CD4-positive, alpha-beta T cell (primary cell): ENCODE results near the gene CNTF. TPM values are rescaled to one million over a fixed set of nuclear protein-coding genes. Genes with fewer than 3 reads are reported as not detected.
"Not testable (repeated sequence)": the region's sequence is repeated elsewhere in the genome, so short reads cannot be mapped to it uniquely, and the experiment has no call there.

Experiments used
- ATAC-seq: fragments of 200-7000 bp; cut with Tn5 transposase; one replicate; pipeline ENCODE4 v1.10.0; 2022; ENCODE audit warnings: mild to moderate bottlenecking; ENCODE audit not compliant: poor library complexity
- CTCF ChIA-PET: fragments of 350-600 bp; sonication (Branson Sonifier 250); formaldehyde crosslinking; loops from one replicate; lab custom pipeline; 2021; ENCODE audit warnings: antibody characterized with exemption, inconsistent platforms; lab: Charles Lee
- POLR2A ChIA-PET: fragments of 350-600 bp; sonication (Branson Sonifier 250); formaldehyde crosslinking; loops from one replicate; lab custom pipeline; 2021; ENCODE audit warnings: antibody characterized with exemption, inconsistent platforms; lab: Charles Lee
- DNase-seq, 14 experiments: peaks; one replicate each; pipeline ENCODE4 v3.0.0-alpha.2; 2013 to 2020; ENCODE audit warnings: mixed read lengths in 2 of 14
- H3K27ac ChIP-seq, 2 donors: one replicate each; pipeline versions ENCODE4 v1.5.1 to v1.7.0; 2013; ENCODE audit warnings: low read length in 2 of 2, low read depth in 1 of 2, mild to moderate bottlenecking in 1 of 2
- H3K27me3 ChIP-seq, 2 experiments: 1 replicate in 1 of 2; 2 replicates in 1 of 2; pipeline versions ENCODE4 v1.6.1 to v1.7.0; 2013; ENCODE audit warnings: low read length in 2 of 2, control low read depth in 1 of 2, mild to moderate bottlenecking in 1 of 2, moderate library complexity in 1 of 2; ENCODE audit not compliant: insufficient read depth in 2 of 2, control insufficient read depth in 1 of 2
- H3K36me3 ChIP-seq: one replicate; pipeline ENCODE4 v1.6.1; 2013; ENCODE audit warnings: low read length, control low read depth; ENCODE audit not compliant: insufficient read depth
- H3K4me1 ChIP-seq: one replicate; pipeline ENCODE4 v1.6.1; 2013; ENCODE audit warnings: low read length, control low read depth; ENCODE audit not compliant: insufficient read depth
- H3K4me3 ChIP-seq: one replicate; pipeline ENCODE4 v1.5.1; 2013; ENCODE audit warnings: mild to moderate bottlenecking, low read length, moderate library complexity
- H3K9me3 ChIP-seq, 2 experiments: 1 replicate in 1 of 2; 2 replicates in 1 of 2; pipeline versions ENCODE4 v1.6.1 to v1.7.0; 2013; ENCODE audit warnings: low read length in 2 of 2, mild to moderate bottlenecking in 2 of 2, control low read depth in 1 of 2, moderate library complexity in 1 of 2; ENCODE audit not compliant: control insufficient read depth in 1 of 2, insufficient read depth in 1 of 2
- H3K27ac Mint-ChIP-seq: one replicate; pipeline ENCODE4 v1.8.0; 2020; ENCODE audit warnings: mixed read lengths
- H3K27me3 Mint-ChIP-seq: one replicate; pipeline ENCODE4 v1.8.0; 2021; ENCODE audit warnings: mixed read lengths
- H3K36me3 Mint-ChIP-seq: one replicate; pipeline ENCODE4 v1.8.0; 2021; ENCODE audit warnings: low read depth, mixed read lengths
- H3K4me1 Mint-ChIP-seq: one replicate; pipeline ENCODE4 v1.8.0; 2021; ENCODE audit warnings: low read depth, mixed read lengths
- H3K4me3 Mint-ChIP-seq: one replicate; pipeline ENCODE4 v1.8.0; 2020; ENCODE audit warnings: mild to moderate bottlenecking, mixed read lengths
- H3K9me3 Mint-ChIP-seq: one replicate; pipeline ENCODE4 v1.8.0; 2020; ENCODE audit warnings: mixed read lengths
- intact Hi-C, 2 experiments: fragments of 100-400 bp; cut with DNase I in 1 of 2; cut with micrococcal nuclease in 1 of 2; formaldehyde crosslinking; loops; one replicate each; pipeline versions ENCODE4 v1.15.1 to v1.9.0; 2023 to 2025; cut with DNase I, micrococcal nuclease
- polyA plus RNA-seq, 2 donors: library from polyadenylated mRNA; unstranded; fragments of 120-200 nt; gene quantifications; one replicate each; pipeline ENCODE4 v1.2.1, GENCODE V29; 2013
- total RNA-seq, 174 experiments: library from RNA in 2 of 174; stranded (reverse) in 2 of 174; gene quantifications; one replicate each; pipeline ENCODE4 v1.2.3 and lab custom pipeline; 2021 to 2026
- TF ChIP-seq, protein P1 (sequence below): fragments of 200-600 bp; IDR thresholded peaks from one replicate; pipeline ENCODE4 v1.8.0; 2022; ENCODE audit warnings: antibody characterized with exemption, mild to moderate bottlenecking

Gene CNTF, protein sequence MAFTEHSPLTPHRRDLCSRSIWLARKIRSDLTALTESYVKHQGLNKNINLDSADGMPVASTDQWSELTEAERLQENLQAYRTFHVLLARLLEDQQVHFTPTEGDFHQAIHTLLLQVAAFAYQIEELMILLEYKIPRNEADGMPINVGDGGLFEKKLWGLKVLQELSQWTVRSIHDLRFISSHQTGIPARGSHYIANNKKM
- total RNA-seq = 1 to 10 TPM; 3.1 to 3.9 TPM
- polyA plus RNA-seq (2013, experiment 1 of 2) = 1.00 TPM
- polyA plus RNA-seq (2013, experiment 2 of 2) = 1.9 TPM
- 0.47 to 4.3 (median 1.9) reads per million in 172 experiments for total RNA-seq (lab: John Stamatoyannopoulos, UW)

DNA sequence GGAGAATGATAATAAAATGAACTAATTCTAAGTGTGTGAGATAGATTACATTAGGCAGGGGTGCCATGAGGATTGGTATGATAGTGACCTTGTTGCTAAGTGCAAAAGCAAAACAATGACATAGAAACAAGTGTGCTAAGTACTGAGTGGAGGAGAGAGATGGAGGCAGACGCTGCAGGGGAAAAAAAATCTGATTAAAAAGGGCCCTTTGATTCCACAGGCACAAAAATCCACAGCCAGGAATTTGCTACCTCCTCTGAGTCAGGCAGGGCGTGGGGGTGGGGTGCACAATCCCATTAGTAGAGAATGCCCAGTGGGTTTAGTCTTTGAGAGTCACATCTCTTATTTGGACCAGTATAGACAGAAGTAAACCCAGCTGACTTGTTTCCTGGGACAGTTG lies at the start of gene CNTF:
Gene CNTF, plus strand, starts transcription at position 322 of the 400 bp plus-strand sequence. CDS start 88 bp downstream, outside the sequence.
- peak within 1 kb of the TSS; percentile 71 for H3K27ac Mint-ChIP-seq
- no peaks in the 10 kb centered on the region for H3K27me3 ChIP-seq
- H3K27ac ChIP-seq = no peak within 1 kb of the TSS
- POLR2A ChIA-PET = no interaction called here
- no peaks in the 10 kb centered on the region for H3K4me1 ChIP-seq
- peaks cover 12% of the 10 kb centered on the region for H3K4me1 Mint-ChIP-seq
- H3K27me3 Mint-ChIP-seq = no peaks in the 10 kb centered on the region
- no peak for ATAC-seq
- TF ChIP-seq, protein P1, sequence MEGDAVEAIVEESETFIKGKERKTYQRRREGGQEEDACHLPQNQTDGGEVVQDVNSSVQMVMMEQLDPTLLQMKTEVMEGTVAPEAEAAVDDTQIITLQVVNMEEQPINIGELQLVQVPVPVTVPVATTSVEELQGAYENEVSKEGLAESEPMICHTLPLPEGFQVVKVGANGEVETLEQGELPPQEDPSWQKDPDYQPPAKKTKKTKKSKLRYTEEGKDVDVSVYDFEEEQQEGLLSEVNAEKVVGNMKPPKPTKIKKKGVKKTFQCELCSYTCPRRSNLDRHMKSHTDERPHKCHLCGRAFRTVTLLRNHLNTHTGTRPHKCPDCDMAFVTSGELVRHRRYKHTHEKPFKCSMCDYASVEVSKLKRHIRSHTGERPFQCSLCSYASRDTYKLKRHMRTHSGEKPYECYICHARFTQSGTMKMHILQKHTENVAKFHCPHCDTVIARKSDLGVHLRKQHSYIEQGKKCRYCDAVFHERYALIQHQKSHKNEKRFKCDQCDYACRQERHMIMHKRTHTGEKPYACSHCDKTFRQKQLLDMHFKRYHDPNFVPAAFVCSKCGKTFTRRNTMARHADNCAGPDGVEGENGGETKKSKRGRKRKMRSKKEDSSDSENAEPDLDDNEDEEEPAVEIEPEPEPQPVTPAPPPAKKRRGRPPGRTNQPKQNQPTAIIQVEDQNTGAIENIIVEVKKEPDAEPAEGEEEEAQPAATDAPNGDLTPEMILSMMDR = no peak
- H3K36me3 Mint-ChIP-seq = peaks cover 66% of the 10 kb centered on the region
- H3K4me3 Mint-ChIP-seq = no peak within 1 kb of the TSS
- intact Hi-C loops = loop anchor here in 1 of 2 experiments (5.0 kb wide), 1 partner anchor 45 kb away; the partner anchor contains the start of genes LPXN and ZFP91
- peaks cover 74% of the 10 kb centered on the region for H3K36me3 ChIP-seq
- H3K9me3 Mint-ChIP-seq = no peaks in the 10 kb centered on the region
- H3K4me3 ChIP-seq = no peak within 1 kb of the TSS
- H3K9me3 ChIP-seq = no peaks in the 10 kb centered on the region
- DNase-seq = no peak
- CTCF ChIA-PET = interaction anchor here (0.8 to 1.1 kb wide), 2 partner anchors 55 to 58 kb away, joined by 3 read pairs; no protein-coding TSS in a partner anchor

DNA sequence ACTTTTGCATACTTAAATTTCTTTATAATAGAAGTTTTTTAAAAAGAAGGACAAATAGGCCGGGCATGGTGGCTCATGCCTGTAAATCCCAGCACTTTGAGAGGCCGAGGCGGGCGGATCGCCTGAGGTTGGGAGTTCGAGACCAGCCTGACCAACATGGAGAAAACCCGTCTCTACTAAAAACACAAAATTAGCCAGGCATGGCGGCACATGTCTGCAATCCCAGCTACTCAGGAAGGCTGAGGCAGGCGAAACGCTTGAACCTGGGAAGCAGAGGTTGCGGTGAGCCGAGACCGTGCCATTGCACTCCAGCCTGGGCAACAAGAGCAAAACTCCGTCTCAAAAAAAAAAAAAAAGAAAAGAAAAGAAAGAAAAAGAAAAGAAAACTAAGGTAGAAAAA lies 49.6 kb upstream of the CNTF start:
- Mint-ChIP-seq H3K4me3 (peak overlapping the region; percentile 95), H3K36me3 (peaks cover 58% of the 10 kb centered on the region), H3K27ac (peak overlapping the region; percentile 99), H3K4me1 (peaks cover 78% of the 10 kb centered on the region)
- Histone ChIP-seq H3K4me3 (peak overlapping the region; percentile 63), H3K4me1 (peaks cover 43% of the 10 kb centered on the region), H3K27ac (peak overlapping the region; percentile 100), H3K36me3 (peaks cover 26% of the 10 kb centered on the region)
- ChIA-PET POLR2A (interaction anchor here (0.7 to 1.7 kb wide), 11 partner anchors 9 to 831 kb away, joined by 3 to 9 read pairs (median 4); partner anchors contain the start of gene SELENOH), CTCF (interaction anchor here (0.8 to 1.1 kb wide), 2 partner anchors 12 to 17 kb away, joined by 3 read pairs; no protein-coding TSS in a partner anchor)
- DNase-seq, ATAC-seq, H3K9me3 ChIP-seq, H3K27me3 ChIP-seq, H3K27me3 Mint-ChIP-seq, H3K9me3 Mint-ChIP-seq: not testable (repeated sequence)
- intact Hi-C loops = loop anchor here in 1 of 2 experiments (5.0 to 10.0 kb wide), 3 partner anchors 34 to 1042 kb away; partner anchors contain the start of genes FAM111A and OSBP

DNA sequence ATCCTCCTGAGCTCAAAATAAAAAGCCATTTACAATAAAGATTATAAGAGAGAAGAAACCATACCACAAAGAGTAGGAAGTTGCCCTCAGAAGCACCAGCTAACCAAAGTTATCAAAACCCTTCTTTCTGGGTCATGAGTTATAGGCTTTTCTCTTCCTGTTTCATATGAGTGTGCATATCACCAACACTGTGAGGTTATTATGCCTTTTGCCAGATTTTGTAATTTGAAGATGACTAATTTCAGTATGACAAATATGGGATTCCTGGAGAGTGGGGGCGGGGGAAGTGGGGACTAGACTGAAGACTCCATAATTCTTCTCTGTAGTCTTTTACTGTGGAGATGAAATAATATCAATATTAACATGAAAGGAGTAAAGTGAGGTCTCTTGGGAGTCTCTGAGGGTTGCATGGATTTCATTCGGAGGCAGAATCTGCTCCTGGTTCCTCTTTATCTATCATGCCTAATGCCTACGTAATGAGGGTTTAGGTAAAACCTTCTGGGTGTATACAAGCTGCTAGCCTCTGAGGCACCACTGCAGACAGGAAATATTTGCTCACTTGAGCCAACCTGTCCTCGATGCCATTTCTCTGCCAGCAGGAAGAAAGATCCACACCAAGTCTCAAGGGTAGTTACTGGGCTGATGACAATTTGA lies 48.9 kb upstream of the CNTF start:
- peak overlapping the region; percentile 100 for H3K27ac ChIP-seq
- TF ChIP-seq, protein P1 = no peak
- no peaks in the 10 kb centered on the region for H3K27me3 ChIP-seq
- H3K9me3 ChIP-seq = no peaks in the 10 kb centered on the region
- intact Hi-C loops = loop anchor here in 1 of 2 experiments (5.0 to 10.0 kb wide), 3 partner anchors 34 to 1041 kb away; partner anchors contain the start of genes FAM111A and OSBP
- CTCF ChIA-PET = interaction anchor here (0.8 to 1.3 kb wide), 3 partner anchors 13 to 485 kb away, joined by 3 read pairs; no protein-coding TSS in a partner anchor
- peaks cover 58% of the 10 kb centered on the region for H3K36me3 Mint-ChIP-seq
- no peaks in the 10 kb centered on the region for H3K27me3 Mint-ChIP-seq
- ATAC-seq (peak; percentile 19), DNase-seq (peak in 12 of 14 experiments; percentile 20 to 78 (median 50))
- H3K27ac Mint-ChIP-seq = peak overlapping the region; percentile 99
- H3K4me1 Mint-ChIP-seq = peaks cover 71% of the 10 kb centered on the region
- H3K36me3 ChIP-seq = peaks cover 23% of the 10 kb centered on the region
- H3K4me3 Mint-ChIP-seq = peak overlapping the region; percentile 95
- H3K9me3 Mint-ChIP-seq = no peaks in the 10 kb centered on the region
- H3K4me3 ChIP-seq = peak overlapping the region; percentile 63
- POLR2A ChIA-PET = interaction anchor here (0.7 to 1.7 kb wide), 11 partner anchors 10 to 832 kb away, joined by 3 to 9 read pairs (median 4); partner anchors contain the start of gene SELENOH
- H3K4me1 ChIP-seq = peaks cover 36% of the 10 kb centered on the region
